GM19467 (cell line): ENCODE results near the gene SPINK8.
"Not testable (repeated sequence)": the region's sequence is repeated elsewhere in the genome, so short reads cannot be mapped to it uniquely, and the experiment has no call there.

Experiments used
- ATAC-seq: cut with Tn5 transposase; IDR thresholded peaks from one replicate; pipeline ENCODE4 v1.9.1; 2021; ENCODE audit warnings: mild to moderate bottlenecking, moderate library complexity; ENCODE audit not compliant: unreplicated experiment

SPINK8 gene

GRCh38 chr3:48333346-48334245 lies at the start of gene SPINK8:
Gene SPINK8 (minus strand): TSS chr3:48333661. CDS start chr3:48328341, 5,320 bp downstream.
- not testable (repeated sequence) for ATAC-seq

GRCh38 chr3:48372862-48373435 lies 39.5 kb upstream of the SPINK8 start:
- no peak for ATAC-seq

GRCh38 chr3:48372377-48372770 lies 38.9 kb upstream of the SPINK8 start:
- no peak for ATAC-seq

GRCh38 chr3:48371651-48372376 lies 38.4 kb upstream of the SPINK8 start, which contains the start of gene FBXW12:
Gene FBXW12 (plus strand): TSS chr3:48372219. CDS start chr3:48372768, 549 bp downstream.
- no peak for ATAC-seq

GRCh38 chr3:48370333-48370713 lies 36.9 kb upstream of the SPINK8 start:
- ATAC-seq: no peak

GRCh38 chr3:48369693-48370332 lies 36.4 kb upstream of the SPINK8 start:
- ATAC-seq: no peak

GRCh38 chr3:48367201-48367600 lies 33.7 kb upstream of the SPINK8 start:
- ATAC-seq: no peak

GRCh38 chr3:48364840-48365239 lies 31.4 kb upstream of the SPINK8 start:
- no peak for ATAC-seq

GRCh38 chr3:48361928-48362327 lies 28.5 kb upstream of the SPINK8 start:
- no peak for ATAC-seq

GRCh38 chr3:48356419-48356818 lies 23.0 kb upstream of the SPINK8 start:
- no peak for ATAC-seq

- no peak for ATAC-seq
Observed at GRCh38 chr3:48353987-48354386, 20.5 kb upstream of the SPINK8 start.

- no peak for ATAC-seq
Observed at GRCh38 chr3:48352546-48352945, 19.1 kb upstream of the SPINK8 start.

GRCh38 chr3:48347500-48347899 lies 14.0 kb upstream of the SPINK8 start:
- ATAC-seq: no peak

GRCh38 chr3:48345946-48346572 lies 12.6 kb upstream of the SPINK8 start:
- no peak for ATAC-seq

- ATAC-seq: no peak
Observed at GRCh38 chr3:48344867-48345507, 11.5 kb upstream of the SPINK8 start.

- no peak for ATAC-seq
Observed at GRCh38 chr3:48343432-48343831, 10.0 kb upstream of the SPINK8 start.

GRCh38 chr3:48338635-48339034 lies 5.2 kb upstream of the SPINK8 start:
- ATAC-seq: no peak

- ATAC-seq: not testable (repeated sequence)
Observed at GRCh38 chr3:48337536-48337935, 4.1 kb upstream of the SPINK8 start.

GRCh38 chr3:48335286-48335685 lies 1.8 kb upstream of the SPINK8 start:
- not testable (repeated sequence) for ATAC-seq

GRCh38 chr3:48334605-48335004 lies 1.1 kb upstream of the SPINK8 start:
- ATAC-seq: no peak
